Gastrocnemius medialis (tissue), 4 donors: ENCODE measurements around the gene CCDC50. TPM values are rescaled to one million over a fixed set of nuclear protein-coding genes. Genes with fewer than 3 reads are reported as not detected.

Source experiments
- ATAC-seq, 2 donors: fragments of 150-250 bp; one replicate each; pipeline ENCODE4 v1.9.1; 2016
- DNase-seq, 2 donors: peaks; one replicate each; pipeline ENCODE4 v3.0.0-alpha.2; 2019
- H3K27ac ChIP-seq, 4 donors: fragments of 200-600 bp; sonication (generic); 1 replicate in 1 of 4; 2 replicates in 3 of 4; pipeline ENCODE4 v1.5.1; 2016 to 2018; ENCODE audit warnings: mild to moderate bottlenecking in 2 of 4, moderate library complexity in 1 of 4
- H3K27me3 ChIP-seq, 3 donors: fragments of 200-600 bp; sonication (generic) in 2 of 3; 1 replicate in 1 of 3; 2 replicates in 2 of 3; pipeline versions ENCODE4 v1.5.1 to v1.6.0; 2016 to 2019; ENCODE audit warnings: mild to moderate bottlenecking in 1 of 3, moderate library complexity in 1 of 3
- H3K36me3 ChIP-seq, 2 donors: fragments of 200-600 bp; sonication (generic) in 1 of 2; one replicate each; pipeline ENCODE4 v1.5.1; 2017 to 2018
- H3K4me1 ChIP-seq, 2 donors: fragments of 200-600 bp; sonication (generic) in 1 of 2; one replicate each; pipeline ENCODE4 v1.5.1; 2016 to 2017; ENCODE audit warnings: mild to moderate bottlenecking in 2 of 2
- H3K4me3 ChIP-seq, 4 donors: fragments of 200-600 bp; sonication (generic) in 3 of 4; 1 replicate in 1 of 4; 2 replicates in 3 of 4; pipeline ENCODE4 v1.5.1; 2016 to 2019; ENCODE audit warnings: mild to moderate bottlenecking in 2 of 4
- H3K9me3 ChIP-seq, 3 donors: fragments of 200-600 bp; sonication (generic) in 2 of 3; 1 replicate in 1 of 3; 2 replicates in 2 of 3; pipeline ENCODE4 v1.5.1; 2016 to 2019
- CTCF ChIP-seq, 5 experiments: fragments of 450-650 bp in 3 of 5; fragments of 200-600 bp in 2 of 5; sonication (generic) in 2 of 5; IDR thresholded peaks in 4 of 5; conservative IDR thresholded peaks in 1 of 5; 1 replicate in 4 of 5; 2 replicates in 1 of 5; pipeline ENCODE4 v1.5.1; 2016 to 2019; ENCODE audit warnings: antibody characterized with exemption in 5 of 5, mild to moderate bottlenecking in 3 of 5, moderate library complexity in 3 of 5
- POLR2A ChIP-seq, 2 donors: fragments of 450-650 bp; IDR thresholded peaks; one replicate each; pipeline ENCODE4 v1.6.1; 2017; ENCODE audit warnings: antibody characterized with exemption in 2 of 2, mild to moderate bottlenecking in 2 of 2, moderate library complexity in 2 of 2
- in situ Hi-C, 4 donors: fragments of 200-750 bp; cut with MboI; loops; one replicate each; pipeline versions ENCODE4 v1.15.0 to v1.8.0; 2017; ENCODE audit warnings: low sequenced_read_pairs in 4 of 4
- intact Hi-C: fragments of 100-400 bp; cut with DNase I; formaldehyde crosslinking; loops from one replicate; pipeline ENCODE4 v1.15.1; 2023; ENCODE audit warnings: low total_unique reads
- total RNA-seq, 4 donors: library from RNA; depleted of rRNA; stranded (reverse); fragments of >200 nt; gene quantifications; one replicate each; pipeline versions ENCODE4 v1.1.0 to v1.2.3, GENCODE V29; 2016

CCDC50 gene
- total RNA-seq, 4 donors from 2014 or later: 45.0 to 69.9 (median 64.2) TPM

- Histone ChIP-seq H3K27ac (no peak overlapping the region), H3K27me3 (no peaks in the 10 kb centered on the region), H3K9me3 (no peaks in the 10 kb centered on the region), H3K4me1 (peaks cover 82 to 87% of the 10 kb centered on the region in 2 donors), H3K4me3 (no peak overlapping the region), H3K36me3 (no peaks in the 10 kb centered on the region)
- in situ Hi-C loops: no loop called here
- intact Hi-C loops: no loop called here
- TF ChIP-seq CTCF (IDR thresholded peaks at IDR 0.05 in 4 of 5, conservative IDR thresholded peaks at IDR 0.05 in 1 of 5): no peak
- TF ChIP-seq POLR2A (IDR thresholded peaks at IDR 0.05): no peak
- DNase-seq (no peak), ATAC-seq (no peak)
Observed at GRCh38 chr3:191336833-191337232, 7.6 kb downstream of the CCDC50 start.

GRCh38 chr3:191338177-191338488, 8.9 kb downstream of the CCDC50 start:
- TF ChIP-seq CTCF (IDR thresholded peaks at IDR 0.05 in 4 of 5, conservative IDR thresholded peaks at IDR 0.05 in 1 of 5): no peak
- TF ChIP-seq POLR2A (IDR thresholded peaks at IDR 0.05): no peak
- intact Hi-C loops (no loop called here), in situ Hi-C loops (no loop called here)
- no peak for ATAC-seq
- H3K27ac ChIP-seq: peak overlapping the region in 1 of 4 donors; percentile 14
- peaks cover 81 to 83% of the 10 kb centered on the region in 2 donors for H3K4me1 ChIP-seq
- H3K4me3 ChIP-seq: no peak overlapping the region
- no peak for DNase-seq
- H3K36me3 ChIP-seq: no peaks in the 10 kb centered on the region
- no peaks in the 10 kb centered on the region for H3K27me3 ChIP-seq
- no peaks in the 10 kb centered on the region for H3K9me3 ChIP-seq

- intact Hi-C loops (no loop called here), in situ Hi-C loops (no loop called here)
- TF ChIP-seq CTCF (IDR thresholded peaks at IDR 0.05 in 4 of 5, conservative IDR thresholded peaks at IDR 0.05 in 1 of 5) (no peak), POLR2A (IDR thresholded peaks at IDR 0.05) (no peak)
- no peak for ATAC-seq
- Histone ChIP-seq H3K4me1 (peaks cover 74 to 80% of the 10 kb centered on the region in 2 donors), H3K27ac (no peak overlapping the region), H3K9me3 (no peaks in the 10 kb centered on the region), H3K36me3 (no peaks in the 10 kb centered on the region), H3K4me3 (no peak overlapping the region), H3K27me3 (no peaks in the 10 kb centered on the region)
- DNase-seq: no peak
Observed at GRCh38 chr3:191339316-191339917, 10.2 kb downstream of the CCDC50 start.

- Histone ChIP-seq H3K4me3 (no peak overlapping the region), H3K9me3 (no peaks in the 10 kb centered on the region), H3K36me3 (no peaks in the 10 kb centered on the region), H3K27ac (no peak overlapping the region), H3K27me3 (no peaks in the 10 kb centered on the region), H3K4me1 (peaks cover 66 to 76% of the 10 kb centered on the region in 2 donors)
- intact Hi-C loops (no loop called here), in situ Hi-C loops (no loop called here)
- TF ChIP-seq POLR2A (IDR thresholded peaks at IDR 0.05): no peak
- TF ChIP-seq CTCF (IDR thresholded peaks at IDR 0.05 in 4 of 5, conservative IDR thresholded peaks at IDR 0.05 in 1 of 5): no peak
- DNase-seq (no peak), ATAC-seq (no peak)
Observed at GRCh38 chr3:191340351-191340750, 11.2 kb downstream of the CCDC50 start.

- H3K9me3 ChIP-seq: no peaks in the 10 kb centered on the region
- DNase-seq: no peak
- TF ChIP-seq POLR2A (IDR thresholded peaks at IDR 0.05) (no peak), CTCF (IDR thresholded peaks at IDR 0.05 in 4 of 5, conservative IDR thresholded peaks at IDR 0.05 in 1 of 5) (no peak)
- in situ Hi-C loops: no loop called here
- peaks cover 67 to 77% of the 10 kb centered on the region in 2 donors for H3K4me1 ChIP-seq
- H3K36me3 ChIP-seq: no peaks in the 10 kb centered on the region
- ATAC-seq: no peak
- intact Hi-C loops: no loop called here
- H3K27me3 ChIP-seq: no peaks in the 10 kb centered on the region
- no peak overlapping the region for H3K27ac ChIP-seq
- H3K4me3 ChIP-seq: no peak overlapping the region
Observed at GRCh38 chr3:191340966-191341365, 11.8 kb downstream of the CCDC50 start.
